Sigmoid colon (tissue), 4 donors: ENCODE data around the gene KRT27.

Source experiments
- CTCF ChIP-seq, 4 experiments: fragments of 450-650 bp in 3 of 4; fragments of 200-600 bp in 1 of 4; IDR thresholded peaks; one replicate each; pipeline ENCODE4 v1.5.1; 2016 to 2019; ENCODE audit warnings: antibody characterized with exemption in 4 of 4, mild to moderate bottlenecking in 3 of 4, moderate library complexity in 2 of 4
- POLR2A ChIP-seq, 2 donors: fragments of 450-650 bp; IDR thresholded peaks; one replicate each; pipeline ENCODE4 v1.6.1; 2016; ENCODE audit warnings: antibody characterized with exemption in 2 of 2, mild to moderate bottlenecking in 2 of 2, moderate library complexity in 2 of 2
- POLR2AphosphoS5 ChIP-seq, 4 donors: sonication (generic); formaldehyde crosslinking; IDR thresholded peaks; one replicate each; pipeline ENCODE4 v1.6.1; 2017; ENCODE audit warnings: antibody characterized with exemption in 4 of 4

GRCh38 chr17:40735016-40735415, 47.3 kb downstream of the KRT27 start:
- TF ChIP-seq POLR2A (IDR thresholded peaks at IDR 0.05) (no peak), CTCF (IDR thresholded peaks at IDR 0.05) (no peak), POLR2AphosphoS5 (IDR thresholded peaks at IDR 0.05) (no peak)
